HPDE6-E6E7 (cell line): ENCODE data around the gene SIK3.

Experiments
- DNase-seq: peaks from one replicate; pipeline ENCODE4 v3.0.0; 2011; ENCODE audit warnings: missing footprints; ENCODE audit errors: extremely low spot score

SIK3 gene

GRCh38 chr11:117110294-117110950, 12.2 kb upstream of the SIK3 start:
- DNase-seq = no peak

- DNase-seq = no peak
Measured at GRCh38 chr11:117107701-117108590, 9.7 kb upstream of the SIK3 start.

GRCh38 chr11:117100556-117100955, 2.3 kb upstream of the SIK3 start:
- no peak for DNase-seq

GRCh38 chr11:117099696-117100095, 1.5 kb upstream of the SIK3 start:
- DNase-seq = no peak

- no peak for DNase-seq
Measured at GRCh38 chr11:117097389-117098268, 599 bp downstream of the SIK3 start.

GRCh38 chr11:117097014-117097388, 1.2 kb downstream of the SIK3 start:
- DNase-seq = no peak

GRCh38 chr11:117096201-117096991, 1.8 kb downstream of the SIK3 start:
- DNase-seq = no peak

- DNase-seq = no peak
Measured at GRCh38 chr11:117095284-117096161, 2.7 kb downstream of the SIK3 start.

GRCh38 chr11:117094776-117095175, 3.5 kb downstream of the SIK3 start:
- no peak for DNase-seq

- DNase-seq = no peak
Measured at GRCh38 chr11:117092951-117093590, 5.2 kb downstream of the SIK3 start.

GRCh38 chr11:117091753-117092477, 6.3 kb downstream of the SIK3 start:
- DNase-seq = no peak

- no peak for DNase-seq
Measured at GRCh38 chr11:117090111-117090706, 8.0 kb downstream of the SIK3 start.

- no peak for DNase-seq
Measured at GRCh38 chr11:117089685-117090084, 8.5 kb downstream of the SIK3 start.

GRCh38 chr11:117087446-117087845, 10.8 kb downstream of the SIK3 start:
- no peak for DNase-seq

GRCh38 chr11:117084992-117085391, 13.2 kb downstream of the SIK3 start:
- no peak for DNase-seq

GRCh38 chr11:117083011-117083935, 15.0 kb downstream of the SIK3 start:
- no peak for DNase-seq

GRCh38 chr11:117081908-117082307, 16.3 kb downstream of the SIK3 start:
- no peak for DNase-seq

- no peak for DNase-seq
Measured at GRCh38 chr11:117080370-117080769, 17.9 kb downstream of the SIK3 start.
